K562 (cell line): ENCODE results near the gene AKAP10. TPM values are rescaled to one million over a fixed set of nuclear protein-coding genes. Genes with fewer than 3 reads are reported as not detected.

Experiments
- GMEB1 ChIP-seq: fragments of 250-450 bp; sonication (Bioruptor Pico); IDR thresholded peaks from 2 replicates; pipeline ENCODE4 v1.4.0; 2020; ENCODE audit warnings: mild to moderate bottlenecking
- polyA plus RNA-seq, 8 experiments: library from polyadenylated mRNA; depleted of rRNA in 4 of 8; stranded (reverse) in 5 of 8; unstranded in 3 of 8; fragments of >200 nt; fragmentation: Nextera tagmentation in 2 of 8; fragmentation: Illumina TruSeq in 1 of 8; extraction: Ambion mirVana in 2 of 8; extraction: Trizol in 1 of 8; gene quantifications; 2 replicates each; pipeline versions ENCODE4 v1.2.1 to v1.2.3, GENCODE V29; 2011 to 2014; ENCODE audit warnings: inconsistent platforms in 1 of 8, missing spikeins in 1 of 8
- total RNA-seq, 7 experiments: library from RNA; depleted of rRNA in 6 of 7; stranded (reverse); fragments of >200 nt in 6 of 7; fragmentation: Illumina TruSeq in 2 of 7; extraction: Trizol in 2 of 7; gene quantifications; 2 replicates each; pipeline versions ENCODE4 v1.2.1 to v1.2.3, GENCODE V29; 2011 to 2021; ENCODE audit warnings: low replicate concordance in 1 of 7
- TF ChIP-seq, protein P1 (sequence below), 3 experiments: fragments of 200-800 bp in 1 of 3; fragments of 250-450 bp in 1 of 3; fragments of 450-650 bp in 1 of 3; sonication (Bioruptor Pico) in 1 of 3; sonication (Bioruptor generic) in 1 of 3; formaldehyde crosslinking in 1 of 3; IDR thresholded peaks; 2 replicates each; pipeline versions ENCODE4 v1.6.1 to v1.8.0; 2016 to 2022; ENCODE audit warnings: mild to moderate bottlenecking in 2 of 3, missing genetic modification characterization in 2 of 3, missing compliant biosample characterization in 1 of 3, moderate library complexity in 1 of 3

The AKAP10 gene
- total and polyA plus RNA-seq, 9 of the 15 experiments (the other 6 are each of a cell fraction or from before 2014, with no cell fraction given): 4.0 to 20.3 (median 8.2) TPM

- TF ChIP-seq, protein P1, sequence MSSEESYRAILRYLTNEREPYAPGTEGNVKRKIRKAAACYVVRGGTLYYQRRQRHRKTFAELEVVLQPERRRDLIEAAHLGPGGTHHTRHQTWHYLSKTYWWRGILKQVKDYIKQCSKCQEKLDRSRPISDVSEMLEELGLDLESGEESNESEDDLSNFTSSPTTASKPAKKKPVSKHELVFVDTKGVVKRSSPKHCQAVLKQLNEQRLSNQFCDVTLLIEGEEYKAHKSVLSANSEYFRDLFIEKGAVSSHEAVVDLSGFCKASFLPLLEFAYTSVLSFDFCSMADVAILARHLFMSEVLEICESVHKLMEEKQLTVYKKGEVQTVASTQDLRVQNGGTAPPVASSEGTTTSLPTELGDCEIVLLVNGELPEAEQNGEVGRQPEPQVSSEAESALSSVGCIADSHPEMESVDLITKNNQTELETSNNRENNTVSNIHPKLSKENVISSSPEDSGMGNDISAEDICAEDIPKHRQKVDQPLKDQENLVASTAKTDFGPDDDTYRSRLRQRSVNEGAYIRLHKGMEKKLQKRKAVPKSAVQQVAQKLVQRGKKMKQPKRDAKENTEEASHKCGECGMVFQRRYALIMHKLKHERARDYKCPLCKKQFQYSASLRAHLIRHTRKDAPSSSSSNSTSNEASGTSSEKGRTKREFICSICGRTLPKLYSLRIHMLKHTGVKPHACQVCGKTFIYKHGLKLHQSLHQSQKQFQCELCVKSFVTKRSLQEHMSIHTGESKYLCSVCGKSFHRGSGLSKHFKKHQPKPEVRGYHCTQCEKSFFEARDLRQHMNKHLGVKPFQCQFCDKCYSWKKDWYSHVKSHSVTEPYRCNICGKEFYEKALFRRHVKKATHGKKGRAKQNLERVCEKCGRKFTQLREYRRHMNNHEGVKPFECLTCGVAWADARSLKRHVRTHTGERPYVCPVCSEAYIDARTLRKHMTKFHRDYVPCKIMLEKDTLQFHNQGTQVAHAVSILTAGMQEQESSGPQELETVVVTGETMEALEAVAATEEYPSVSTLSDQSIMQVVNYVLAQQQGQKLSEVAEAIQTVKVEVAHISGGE (CRISPR knock-in tag; IDR thresholded peaks at IDR 0.05): 0 out of 6 replicates have a peak, but pooled peaks of 1 of the 3 experiments have one; percentile 10
- TF ChIP-seq GMEB1 (CRISPR knock-in tag): peak; percentile 28; the same call in 1 of the 2 replicates
These were observed 31.3 kb upstream of the AKAP10 start (continued) for GRCh38 chr17:20009052-20009301.
